Lower leg skin (tissue), 3 donors: ENCODE data around the gene ANKRD13D.

Experiments used
- POLR2A ChIP-seq, 2 donors: fragments of 450-650 bp; IDR thresholded peaks; one replicate each; pipeline ENCODE4 v1.6.1; 2016 to 2017; ENCODE audit warnings: antibody characterized with exemption in 2 of 2, mild to moderate bottlenecking in 1 of 2, moderate library complexity in 1 of 2
- TF ChIP-seq, protein P1 (sequence below), 3 donors: fragments of 450-650 bp; IDR thresholded peaks; one replicate each; pipeline ENCODE4 v1.5.1; 2016; ENCODE audit warnings: antibody characterized with exemption in 3 of 3, mild to moderate bottlenecking in 3 of 3, moderate library complexity in 2 of 3

DNA sequence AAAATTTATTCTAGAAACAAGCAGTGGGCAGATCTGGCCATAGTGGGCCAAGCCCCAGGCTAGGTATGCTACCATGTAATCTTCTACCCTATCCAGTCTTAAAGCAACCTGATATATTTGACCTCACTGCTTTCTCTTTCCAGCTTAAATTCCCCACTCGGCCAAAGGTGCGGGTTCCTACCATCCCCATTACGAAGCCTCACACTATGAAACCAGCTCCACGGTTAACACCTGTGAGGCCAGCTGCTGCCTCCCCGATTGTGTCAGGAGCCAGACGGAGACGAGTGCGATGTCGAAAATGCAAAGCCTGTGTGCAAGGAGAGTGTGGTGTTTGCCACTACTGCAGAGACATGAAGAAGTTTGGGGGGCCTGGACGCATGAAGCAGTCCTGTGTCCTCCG, 44.1 kb upstream of the ANKRD13D start:
- TF ChIP-seq, protein P1, sequence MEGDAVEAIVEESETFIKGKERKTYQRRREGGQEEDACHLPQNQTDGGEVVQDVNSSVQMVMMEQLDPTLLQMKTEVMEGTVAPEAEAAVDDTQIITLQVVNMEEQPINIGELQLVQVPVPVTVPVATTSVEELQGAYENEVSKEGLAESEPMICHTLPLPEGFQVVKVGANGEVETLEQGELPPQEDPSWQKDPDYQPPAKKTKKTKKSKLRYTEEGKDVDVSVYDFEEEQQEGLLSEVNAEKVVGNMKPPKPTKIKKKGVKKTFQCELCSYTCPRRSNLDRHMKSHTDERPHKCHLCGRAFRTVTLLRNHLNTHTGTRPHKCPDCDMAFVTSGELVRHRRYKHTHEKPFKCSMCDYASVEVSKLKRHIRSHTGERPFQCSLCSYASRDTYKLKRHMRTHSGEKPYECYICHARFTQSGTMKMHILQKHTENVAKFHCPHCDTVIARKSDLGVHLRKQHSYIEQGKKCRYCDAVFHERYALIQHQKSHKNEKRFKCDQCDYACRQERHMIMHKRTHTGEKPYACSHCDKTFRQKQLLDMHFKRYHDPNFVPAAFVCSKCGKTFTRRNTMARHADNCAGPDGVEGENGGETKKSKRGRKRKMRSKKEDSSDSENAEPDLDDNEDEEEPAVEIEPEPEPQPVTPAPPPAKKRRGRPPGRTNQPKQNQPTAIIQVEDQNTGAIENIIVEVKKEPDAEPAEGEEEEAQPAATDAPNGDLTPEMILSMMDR (IDR thresholded peaks at IDR 0.05): no peak
- TF ChIP-seq POLR2A (IDR thresholded peaks at IDR 0.05): no peak
